Vagina (tissue), 2 donors: ENCODE data around the gene CGNL1. TPM values are rescaled to one million over a fixed set of nuclear protein-coding genes. Genes with fewer than 3 reads are reported as not detected.

Source experiments
- DNase-seq, 2 donors: peaks; one replicate each; pipeline ENCODE4 v3.0.0-alpha.2; 2017; ENCODE audit errors: extremely low spot score in 2 of 2
- H3K27ac ChIP-seq: fragments of 200-600 bp; sonication (generic); one replicate; pipeline ENCODE4 v1.5.1; 2019
- H3K27me3 ChIP-seq: fragments of 200-600 bp; sonication (generic); one replicate; pipeline ENCODE4 v1.5.1; 2019
- H3K36me3 ChIP-seq, 2 donors: fragments of 200-600 bp; sonication (generic); one replicate each; pipeline ENCODE4 v1.5.1; 2017 to 2019
- H3K4me1 ChIP-seq: fragments of 200-600 bp; sonication (generic); one replicate; pipeline ENCODE4 v1.5.1; 2019
- H3K4me3 ChIP-seq, 2 donors: fragments of 200-600 bp; sonication (generic); 1 replicate in 1 of 2; 2 replicates in 1 of 2; pipeline ENCODE4 v1.5.1; 2016 to 2019
- H3K9me3 ChIP-seq: fragments of 200-600 bp; sonication (generic); one replicate; pipeline ENCODE4 v1.5.1; 2019
- POLR2A ChIP-seq, 2 donors: fragments of 450-650 bp; IDR thresholded peaks; one replicate each; pipeline ENCODE4 v1.6.1; 2017; ENCODE audit warnings: antibody characterized with exemption in 2 of 2, mild to moderate bottlenecking in 2 of 2, moderate library complexity in 2 of 2
- POLR2AphosphoS5 ChIP-seq, 2 donors: sonication (generic); formaldehyde crosslinking; IDR thresholded peaks; one replicate each; pipeline ENCODE4 v1.9.0; 2017; ENCODE audit warnings: antibody characterized with exemption in 2 of 2, mild to moderate bottlenecking in 2 of 2, low read depth in 1 of 2; ENCODE audit not compliant: insufficient read depth in 1 of 2
- intact Hi-C: fragments of 100-400 bp; cut with DNase I; formaldehyde crosslinking; loops from one replicate; pipeline ENCODE4 v1.15.1; 2023
- total RNA-seq: library from RNA; depleted of rRNA; stranded (reverse); fragments of >200 nt; gene quantifications from one replicate; pipeline ENCODE4 v1.2.3, GENCODE V29; 2016
- TF ChIP-seq, protein P1 (sequence below), 3 experiments: fragments of 450-650 bp in 2 of 3; fragments of 200-600 bp in 1 of 3; sonication (generic) in 1 of 3; IDR thresholded peaks; one replicate each; pipeline ENCODE4 v1.5.1; 2017 to 2019; ENCODE audit warnings: antibody characterized with exemption in 3 of 3, mild to moderate bottlenecking in 2 of 3, moderate library complexity in 2 of 3

Gene CGNL1
- total RNA-seq, 1 donor from 2014 or later, result 38.3 TPM

DNA sequence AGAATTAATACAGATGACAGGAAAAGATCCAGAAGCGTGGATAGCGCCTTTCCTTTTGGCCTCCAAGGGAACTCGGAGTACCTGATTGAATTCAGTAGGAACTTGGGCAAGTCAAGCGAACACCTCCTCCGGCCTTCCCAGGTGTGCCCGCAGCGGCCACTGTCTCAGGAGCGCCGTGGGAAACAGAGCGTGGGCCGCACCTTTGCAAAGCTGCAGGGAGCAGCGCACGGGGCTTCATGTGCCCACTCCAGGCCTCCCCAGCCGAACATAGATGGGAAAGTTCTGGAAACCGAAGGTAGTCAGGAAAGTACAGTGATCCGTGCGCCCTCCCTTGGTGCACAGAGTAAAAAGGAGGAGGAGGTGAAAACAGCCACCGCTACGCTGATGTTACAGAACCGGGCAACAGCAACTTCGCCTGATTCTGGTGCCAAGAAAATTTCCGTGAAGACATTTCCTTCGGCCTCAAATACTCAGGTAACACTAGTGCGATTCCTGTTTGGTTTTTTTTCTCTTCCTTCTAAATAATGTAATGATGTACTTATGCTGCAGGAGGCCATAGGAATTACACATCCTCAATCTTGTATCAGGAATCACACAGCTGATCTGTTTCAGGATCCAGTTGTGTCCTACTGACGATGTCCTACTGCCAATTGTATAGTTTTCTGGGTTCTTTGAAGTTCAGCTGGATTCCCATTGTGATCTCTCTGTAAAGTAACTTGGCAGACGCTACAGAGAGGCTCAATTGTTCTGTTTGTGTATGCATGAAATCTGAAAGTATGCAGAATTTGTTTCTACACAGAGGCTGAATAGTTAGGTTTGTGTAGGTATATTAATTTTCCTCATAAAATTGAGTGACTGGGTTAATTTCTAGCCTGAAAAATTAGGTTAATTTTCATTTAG lies 63.1 kb downstream of the CGNL1 start:
- Histone ChIP-seq H3K9me3 (no peaks in the 10 kb centered on the region), H3K36me3 (no peaks in the 10 kb centered on the region), H3K4me3 (no peak overlapping the region), H3K4me1 (peaks cover 5% of the 10 kb centered on the region), H3K27ac (no peak overlapping the region), H3K27me3 (no peaks in the 10 kb centered on the region)
- peak in 1 of 2 donors; percentile 69 for DNase-seq
- TF ChIP-seq POLR2A (IDR thresholded peaks at IDR 0.05) (no peak), POLR2AphosphoS5 (IDR thresholded peaks at IDR 0.05; ENCODE audit: insufficient read depth in 1 of 2, low read depth in 1 of 2) (no peak)
- TF ChIP-seq, protein P1, sequence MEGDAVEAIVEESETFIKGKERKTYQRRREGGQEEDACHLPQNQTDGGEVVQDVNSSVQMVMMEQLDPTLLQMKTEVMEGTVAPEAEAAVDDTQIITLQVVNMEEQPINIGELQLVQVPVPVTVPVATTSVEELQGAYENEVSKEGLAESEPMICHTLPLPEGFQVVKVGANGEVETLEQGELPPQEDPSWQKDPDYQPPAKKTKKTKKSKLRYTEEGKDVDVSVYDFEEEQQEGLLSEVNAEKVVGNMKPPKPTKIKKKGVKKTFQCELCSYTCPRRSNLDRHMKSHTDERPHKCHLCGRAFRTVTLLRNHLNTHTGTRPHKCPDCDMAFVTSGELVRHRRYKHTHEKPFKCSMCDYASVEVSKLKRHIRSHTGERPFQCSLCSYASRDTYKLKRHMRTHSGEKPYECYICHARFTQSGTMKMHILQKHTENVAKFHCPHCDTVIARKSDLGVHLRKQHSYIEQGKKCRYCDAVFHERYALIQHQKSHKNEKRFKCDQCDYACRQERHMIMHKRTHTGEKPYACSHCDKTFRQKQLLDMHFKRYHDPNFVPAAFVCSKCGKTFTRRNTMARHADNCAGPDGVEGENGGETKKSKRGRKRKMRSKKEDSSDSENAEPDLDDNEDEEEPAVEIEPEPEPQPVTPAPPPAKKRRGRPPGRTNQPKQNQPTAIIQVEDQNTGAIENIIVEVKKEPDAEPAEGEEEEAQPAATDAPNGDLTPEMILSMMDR (IDR thresholded peaks at IDR 0.05), result no peak
- intact Hi-C loops, result no loop called here

DNA sequence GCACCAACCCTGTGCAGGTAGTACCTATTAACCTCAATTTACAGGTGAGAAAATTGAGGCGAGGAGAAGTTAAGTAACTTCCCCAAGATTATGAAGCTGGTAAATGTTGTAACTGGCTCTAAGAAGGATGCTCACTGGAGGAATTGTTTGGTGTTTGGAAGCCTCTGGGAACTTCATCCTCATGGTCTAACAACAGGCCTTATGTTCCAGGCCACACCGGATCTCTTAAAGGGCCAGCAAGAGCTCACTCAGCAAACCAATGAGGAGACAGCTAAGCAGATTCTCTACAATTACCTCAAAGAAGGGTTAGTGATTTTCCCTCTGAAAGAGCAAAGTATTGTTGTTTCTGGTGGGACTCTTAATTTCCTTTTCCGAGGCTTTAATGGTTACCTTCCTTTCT lies 63.9 kb downstream of the CGNL1 start:
- H3K9me3 ChIP-seq, result no peaks in the 10 kb centered on the region
- no peak for DNase-seq
- H3K27me3 ChIP-seq, result no peaks in the 10 kb centered on the region
- TF ChIP-seq POLR2AphosphoS5 (IDR thresholded peaks at IDR 0.05; ENCODE audit: insufficient read depth in 1 of 2, low read depth in 1 of 2) (no peak), POLR2A (IDR thresholded peaks at IDR 0.05) (no peak)
- TF ChIP-seq, protein P1 (IDR thresholded peaks at IDR 0.05), result no peak
- intact Hi-C loops, result no loop called here
- no peak overlapping the region for H3K4me3 ChIP-seq
- H3K4me1 ChIP-seq, result peaks cover 6% of the 10 kb centered on the region
- H3K36me3 ChIP-seq, result no peaks in the 10 kb centered on the region
- H3K27ac ChIP-seq, result no peak overlapping the region

DNA sequence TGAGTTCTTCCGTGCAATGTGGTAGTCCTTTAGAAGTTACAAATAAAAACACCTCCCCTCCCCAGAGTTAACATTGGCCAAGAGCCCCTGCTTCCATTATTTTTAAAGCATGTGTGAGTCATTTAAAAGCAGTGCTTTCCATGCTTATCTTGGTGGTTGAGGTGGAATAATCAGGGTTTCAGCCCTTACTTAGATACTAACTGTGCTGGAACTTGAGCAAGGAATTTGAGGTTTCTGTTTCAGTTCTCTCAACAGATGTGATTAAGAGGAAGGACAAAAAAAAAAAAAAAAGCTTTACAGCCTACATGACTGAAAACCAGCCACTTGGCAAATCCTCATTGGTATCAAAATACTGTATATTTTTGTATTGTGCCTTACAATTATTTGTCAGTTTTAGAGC lies 64.5 kb downstream of the CGNL1 start:
- Histone ChIP-seq H3K4me3 (no peak overlapping the region), H3K9me3 (no peaks in the 10 kb centered on the region), H3K27ac (no peak overlapping the region), H3K27me3 (no peaks in the 10 kb centered on the region), H3K36me3 (no peaks in the 10 kb centered on the region), H3K4me1 (peaks cover 12% of the 10 kb centered on the region)
- no peak for TF ChIP-seq POLR2A (IDR thresholded peaks at IDR 0.05)
- TF ChIP-seq, protein P1 (IDR thresholded peaks at IDR 0.05), result no peak
- TF ChIP-seq POLR2AphosphoS5 (IDR thresholded peaks at IDR 0.05; ENCODE audit: insufficient read depth in 1 of 2, low read depth in 1 of 2), result no peak
- no peak for DNase-seq
- intact Hi-C loops, result no loop called here

DNA sequence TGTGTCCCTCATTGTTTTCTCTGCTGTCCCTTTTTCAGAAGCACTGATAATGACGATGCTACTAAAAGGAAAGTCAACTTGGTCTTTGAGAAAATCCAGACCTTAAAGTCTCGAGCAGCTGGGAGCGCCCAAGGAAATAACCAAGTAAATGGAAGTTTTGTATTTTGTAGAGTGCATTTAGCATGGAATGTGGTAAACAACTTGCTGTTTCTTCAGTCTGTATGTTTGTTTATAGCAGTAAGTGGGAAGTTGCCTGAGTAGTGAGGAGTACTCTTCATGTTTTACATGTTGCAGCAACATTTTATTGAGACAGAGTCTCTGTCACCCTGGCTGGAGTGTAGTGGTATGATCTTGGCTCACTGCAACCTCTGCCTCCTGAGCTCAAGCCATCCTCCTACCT lies 66.0 kb downstream of the CGNL1 start:
- Histone ChIP-seq H3K4me3 (no peak overlapping the region), H3K27me3 (no peaks in the 10 kb centered on the region), H3K36me3 (no peaks in the 10 kb centered on the region), H3K27ac (no peak overlapping the region), H3K9me3 (no peaks in the 10 kb centered on the region), H3K4me1 (peaks cover 13% of the 10 kb centered on the region)
- TF ChIP-seq, protein P1 (IDR thresholded peaks at IDR 0.05), result no peak
- no peak for TF ChIP-seq POLR2AphosphoS5 (IDR thresholded peaks at IDR 0.05; ENCODE audit: insufficient read depth in 1 of 2, low read depth in 1 of 2)
- TF ChIP-seq POLR2A (IDR thresholded peaks at IDR 0.05), result no peak
- DNase-seq, result no peak
- intact Hi-C loops, result no loop called here

DNA sequence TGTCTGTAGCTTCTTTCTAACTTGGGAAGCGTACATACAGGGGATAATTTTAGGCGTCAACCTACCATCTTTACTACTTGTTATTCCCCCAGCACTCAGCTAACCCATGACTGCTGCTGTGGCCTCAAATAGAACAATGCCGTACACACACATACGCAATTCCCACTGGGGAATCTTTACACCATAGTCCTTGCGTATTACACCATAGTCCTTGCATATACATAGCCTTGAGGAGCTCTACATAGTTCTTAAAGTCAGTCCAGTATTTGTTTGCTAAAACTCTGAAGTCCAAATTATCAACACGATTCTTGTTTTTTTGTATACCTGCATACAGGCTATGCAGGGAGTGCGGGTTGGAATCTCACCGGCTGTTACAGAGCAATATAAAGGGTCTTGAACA lies 67.2 kb downstream of the CGNL1 start:
- DNase-seq, result no peak
- no peak overlapping the region for H3K4me3 ChIP-seq
- no peak for TF ChIP-seq POLR2AphosphoS5 (IDR thresholded peaks at IDR 0.05; ENCODE audit: insufficient read depth in 1 of 2, low read depth in 1 of 2)
- TF ChIP-seq, protein P1 (IDR thresholded peaks at IDR 0.05), result no peak
- no peak for TF ChIP-seq POLR2A (IDR thresholded peaks at IDR 0.05)
- intact Hi-C loops, result no loop called here
- H3K9me3 ChIP-seq, result no peaks in the 10 kb centered on the region
- H3K4me1 ChIP-seq, result peaks cover 13% of the 10 kb centered on the region
- no peaks in the 10 kb centered on the region for H3K27me3 ChIP-seq
- no peak overlapping the region for H3K27ac ChIP-seq
- H3K36me3 ChIP-seq, result no peaks in the 10 kb centered on the region
